ENCODE results near the gene WNT5B.
A peak's percentile ranks its signal among the peaks of the same experiment; 100 is the strongest.
"Not testable (repeated sequence)": the region's sequence is repeated elsewhere in the genome, so short reads cannot be mapped to it uniquely, and the experiment has no call there.

The WNT5B gene

DNA sequence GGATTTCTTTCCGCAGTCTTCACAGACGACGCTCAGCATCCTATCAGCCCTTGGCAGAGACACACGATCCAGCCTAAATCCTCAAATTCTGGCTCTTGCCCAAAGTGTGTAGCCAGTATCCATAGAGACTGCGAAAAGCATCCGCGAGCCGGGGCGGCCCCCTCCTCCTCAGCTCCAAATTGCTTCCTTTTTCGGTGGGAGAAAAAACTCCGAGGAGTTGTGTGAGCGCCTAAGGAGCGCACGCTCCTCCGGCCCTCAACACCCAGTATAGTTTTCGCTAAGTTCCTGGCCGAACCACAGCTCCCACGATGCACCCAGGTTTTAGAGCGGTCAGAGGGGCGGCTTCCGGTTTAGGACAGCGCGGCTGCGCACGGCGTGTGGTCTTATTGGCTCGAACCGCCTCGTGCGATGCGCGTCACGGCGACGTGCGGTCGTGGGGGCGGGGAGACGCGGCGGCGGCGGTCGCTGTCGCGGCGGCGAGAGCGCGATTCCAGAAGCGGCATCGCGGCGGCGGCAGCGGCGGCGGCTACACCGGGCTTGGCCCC is 61.6 kb downstream of the WNT5B start, which contains the start of gene ADIPOR2:
Gene ADIPOR2 (plus strand): TSS at position 493 of the 545 bp plus-strand sequence. CDS start 63,274 bp downstream, outside the sequence.
- peak; percentile 70 for TF ChIP-seq POLR2AphosphoS5 (IDR thresholded peaks at IDR 0.05; ENCODE audit: low read depth, low read length)
- TF ChIP-seq POLR2A (IDR thresholded peaks at IDR 0.05; ENCODE audit: low read depth, low read length), result peak; percentile 89
- peak; percentile 83 for TF ChIP-seq POU2F2 (IDR thresholded peaks at IDR 0.05; ENCODE audit: low read depth, low read length)
- peak; percentile 82 for TF ChIP-seq TAF1 (IDR thresholded peaks at IDR 0.05; ENCODE audit: low read depth, low read length)
- no peak for TF ChIP-seq SPI1 (IDR thresholded peaks at IDR 0.05; ENCODE audit: low read depth, low read length)
- peak; percentile 84 for DNase-seq (ENCODE audit: insufficient read length, low spot score)
- FAIRE-seq, result peak; percentile 100

DNA sequence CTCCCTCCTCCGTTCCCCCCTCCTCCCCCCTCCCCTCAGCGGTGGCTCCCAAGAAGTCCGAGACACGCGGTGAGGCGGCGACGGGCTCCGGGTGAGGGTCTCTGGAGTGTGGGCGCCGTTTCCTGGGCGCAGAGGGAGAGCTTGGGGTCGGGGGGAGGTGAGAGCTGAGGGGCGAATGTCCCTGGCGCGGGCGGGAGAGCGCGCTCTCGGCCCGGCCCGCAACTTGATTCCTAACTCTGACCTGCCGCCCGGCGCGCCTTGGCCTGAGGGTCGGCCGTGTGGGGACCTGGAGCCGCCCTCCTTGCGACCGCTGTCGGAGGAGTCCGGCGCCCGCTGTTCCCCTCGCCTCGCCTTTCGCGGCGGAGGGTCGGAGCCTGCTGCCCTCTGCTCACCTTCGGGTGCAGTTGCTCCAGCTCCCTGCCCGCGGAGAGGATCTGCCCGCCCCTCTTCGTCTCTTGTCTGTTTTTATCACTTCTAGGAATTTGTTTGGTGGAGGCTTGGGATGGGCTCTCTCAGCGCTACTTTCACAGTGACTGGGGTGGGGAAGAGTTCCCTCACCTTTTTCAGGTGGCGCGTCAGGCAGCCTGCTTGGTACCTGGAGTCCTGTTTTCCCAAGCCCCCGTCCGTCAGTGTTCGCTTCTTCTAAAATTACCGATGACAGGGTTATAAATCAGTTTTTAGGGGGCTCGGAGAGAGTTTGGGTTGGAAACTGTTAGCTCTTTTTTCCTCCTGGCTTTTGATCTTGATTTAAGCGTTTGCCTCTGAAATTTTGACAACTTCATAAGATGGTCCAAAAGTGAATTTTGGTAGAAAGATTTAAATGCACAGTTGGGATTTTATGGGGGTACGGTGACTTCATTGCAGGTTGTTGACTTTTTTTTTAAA is 62.3 kb downstream of the WNT5B start:
- TF ChIP-seq TAF1 (IDR thresholded peaks at IDR 0.05; ENCODE audit: low read depth, low read length) (0 out of 2 replicates have a peak, but pooled peaks have one; percentile 16), PAX5 (IDR thresholded peaks at IDR 0.05; ENCODE audit: insufficient read depth, low read length, severe bottlenecking) (no peak)
- no peak for FAIRE-seq
- no peak for DNase-seq (ENCODE audit: insufficient read length, low spot score)

DNA sequence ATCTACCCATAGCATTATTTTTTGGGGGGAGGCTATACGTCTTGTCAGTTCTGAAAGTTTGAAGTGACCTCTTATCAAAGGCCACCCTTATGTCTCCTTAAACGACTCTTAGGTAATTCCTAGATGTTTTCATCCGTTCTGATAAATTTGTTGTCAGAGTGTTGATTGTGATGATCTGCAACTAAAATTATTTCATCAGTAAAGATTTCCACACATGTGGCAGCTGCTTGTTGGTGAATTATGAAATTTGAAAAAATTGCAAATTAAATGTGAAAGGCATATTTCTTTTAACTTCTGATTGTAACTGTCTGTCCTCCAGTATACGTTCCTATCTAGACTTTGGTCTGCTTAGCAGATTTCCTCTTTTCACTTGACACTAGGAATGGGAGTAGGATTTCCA is 63.2 kb downstream of the WNT5B start:
- no peak for FAIRE-seq
- TF ChIP-seq SPI1 (IDR thresholded peaks at IDR 0.05; ENCODE audit: low read depth, low read length) (no peak), POLR2A (IDR thresholded peaks at IDR 0.05; ENCODE audit: low read depth, low read length) (no peak), TAF1 (IDR thresholded peaks at IDR 0.05; ENCODE audit: low read depth, low read length) (no peak), PAX5 (IDR thresholded peaks at IDR 0.05; ENCODE audit: insufficient read depth, low read length, severe bottlenecking) (no peak), POLR2AphosphoS5 (IDR thresholded peaks at IDR 0.05; ENCODE audit: low read depth, low read length) (no peak), POU2F2 (IDR thresholded peaks at IDR 0.05; ENCODE audit: low read depth, low read length) (no peak)

DNA sequence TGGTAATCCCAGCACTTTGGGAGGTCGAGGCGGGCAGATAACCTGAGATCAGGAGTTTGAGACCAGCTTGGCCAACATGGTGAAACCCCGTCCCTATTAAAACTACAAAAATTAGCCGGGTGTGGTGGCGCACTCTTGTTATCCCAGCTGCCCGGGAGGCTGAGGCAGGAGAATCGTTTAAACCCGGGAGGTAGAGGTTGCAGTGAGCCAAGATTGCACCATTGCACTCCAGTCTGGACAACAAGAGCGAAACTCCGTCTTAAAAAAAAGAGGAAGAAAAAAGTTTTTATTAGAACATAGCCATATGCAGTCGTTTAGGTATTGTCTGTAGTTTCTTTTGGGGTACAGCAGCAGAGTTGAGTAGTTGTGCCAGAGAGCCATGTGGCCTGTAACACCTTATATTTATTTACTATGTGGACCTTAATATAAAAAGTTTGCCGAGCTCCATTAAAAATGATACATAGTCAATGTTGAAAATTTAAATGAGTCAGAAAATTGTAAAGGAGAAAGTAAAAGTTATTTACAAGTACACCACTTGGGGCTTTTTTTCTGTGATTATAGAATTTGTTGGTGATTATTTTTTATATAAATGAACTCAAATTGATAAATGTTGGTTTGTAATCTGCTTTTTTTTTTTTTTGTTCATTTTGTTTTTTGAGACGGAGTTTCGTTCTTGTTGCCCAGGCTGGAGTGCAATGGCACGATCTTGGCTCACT is 64.0 kb downstream of the WNT5B start:
- no peak for DNase-seq (ENCODE audit: insufficient read length, low spot score)
- no peak for FAIRE-seq
- TF ChIP-seq PAX5 (IDR thresholded peaks at IDR 0.05; ENCODE audit: insufficient read depth, low read length, severe bottlenecking) (no peak), POLR2AphosphoS5 (IDR thresholded peaks at IDR 0.05; ENCODE audit: low read depth, low read length) (no peak), SPI1 (IDR thresholded peaks at IDR 0.05; ENCODE audit: low read depth, low read length) (no peak), POLR2A (IDR thresholded peaks at IDR 0.05; ENCODE audit: low read depth, low read length) (no peak), TAF1 (IDR thresholded peaks at IDR 0.05; ENCODE audit: low read depth, low read length) (no peak), POU2F2 (IDR thresholded peaks at IDR 0.05; ENCODE audit: low read depth, low read length) (no peak)

More for the DNA sequence above, 63.2 kb downstream of the WNT5B start:
- no peak for DNase-seq (ENCODE audit: insufficient read length, low spot score)

GRCh38 chr12:1695097-1695496 is 66.1 kb downstream of the WNT5B start:
- FAIRE-seq; DNase-seq (ENCODE audit: insufficient read length, low spot score): not testable (repeated sequence)

- TF ChIP-seq POLR2A (IDR thresholded peaks at IDR 0.05; ENCODE audit: low read depth, low read length), result no peak
- no peak for TF ChIP-seq PAX5 (IDR thresholded peaks at IDR 0.05; ENCODE audit: insufficient read depth, low read length, severe bottlenecking)
- TF ChIP-seq SPI1 (IDR thresholded peaks at IDR 0.05; ENCODE audit: low read depth, low read length), result no peak
- TF ChIP-seq POLR2AphosphoS5 (IDR thresholded peaks at IDR 0.05; ENCODE audit: low read depth, low read length), result no peak
- no peak for TF ChIP-seq POU2F2 (IDR thresholded peaks at IDR 0.05; ENCODE audit: low read depth, low read length)
- TF ChIP-seq TAF1 (IDR thresholded peaks at IDR 0.05; ENCODE audit: low read depth, low read length), result no peak
- no peak for DNase-seq (ENCODE audit: insufficient read length, low spot score)
- no peak for FAIRE-seq
Observed at GRCh38 chr12:1695886-1696670, 67.0 kb downstream of the WNT5B start.

GRCh38 chr12:1696800-1697199 is 67.8 kb downstream of the WNT5B start:
- no peak for DNase-seq (ENCODE audit: insufficient read length, low spot score)
- peak; percentile 28 for FAIRE-seq
- TF ChIP-seq POLR2AphosphoS5 (IDR thresholded peaks at IDR 0.05; ENCODE audit: low read depth, low read length) (no peak), TAF1 (IDR thresholded peaks at IDR 0.05; ENCODE audit: low read depth, low read length) (no peak), POLR2A (IDR thresholded peaks at IDR 0.05; ENCODE audit: low read depth, low read length) (no peak), SPI1 (IDR thresholded peaks at IDR 0.05; ENCODE audit: low read depth, low read length) (no peak), PAX5 (IDR thresholded peaks at IDR 0.05; ENCODE audit: insufficient read depth, low read length, severe bottlenecking) (no peak), POU2F2 (IDR thresholded peaks at IDR 0.05; ENCODE audit: low read depth, low read length) (no peak)

Measured in GM12891 (cell line).